ENCODE data around the gene PCBP3.

PCBP3 gene

GRCh38 chr21:45919593-45919992 lies 276.1 kb downstream of the PCBP3 start:
- no peak for DNase-seq

- no peak for DNase-seq
Observed at GRCh38 chr21:45920824-45921600, 277.5 kb downstream of the PCBP3 start.

GRCh38 chr21:45921917-45922316 lies 278.4 kb downstream of the PCBP3 start:
- DNase-seq, result no peak

- no peak for DNase-seq
Observed at GRCh38 chr21:45922648-45923047, 279.1 kb downstream of the PCBP3 start.

- no peak for DNase-seq
Observed at GRCh38 chr21:45923146-45923545, 279.6 kb downstream of the PCBP3 start.

GRCh38 chr21:45926281-45926680 lies 282.8 kb downstream of the PCBP3 start:
- no peak for DNase-seq

GRCh38 chr21:45927032-45927431 lies 283.5 kb downstream of the PCBP3 start:
- no peak for DNase-seq

GRCh38 chr21:45927851-45928850 lies 284.6 kb downstream of the PCBP3 start:
- no peak for DNase-seq

GRCh38 chr21:45929449-45929848 lies 285.9 kb downstream of the PCBP3 start:
- no peak for DNase-seq

- DNase-seq, result no peak
Observed at GRCh38 chr21:45930231-45930760, 286.8 kb downstream of the PCBP3 start.

GRCh38 chr21:45930792-45931191 lies 287.3 kb downstream of the PCBP3 start:
- no peak for DNase-seq

- DNase-seq, result no peak
Observed at GRCh38 chr21:45931397-45931969, 288.0 kb downstream of the PCBP3 start.

- DNase-seq, result no peak
Observed at GRCh38 chr21:45932922-45933502, 289.5 kb downstream of the PCBP3 start.

GRCh38 chr21:45934085-45934484 lies 290.6 kb downstream of the PCBP3 start:
- DNase-seq, result no peak

GRCh38 chr21:45934554-45934953 lies 291.0 kb downstream of the PCBP3 start:
- no peak for DNase-seq

GRCh38 chr21:45935628-45936027 lies 292.1 kb downstream of the PCBP3 start:
- DNase-seq, result no peak

GRCh38 chr21:45937721-45938452 lies 294.4 kb downstream of the PCBP3 start:
- no peak for DNase-seq

- DNase-seq, result no peak
Observed at GRCh38 chr21:45938453-45938755, 294.9 kb downstream of the PCBP3 start.

- DNase-seq, result no peak
Observed at GRCh38 chr21:45938811-45939520, 295.4 kb downstream of the PCBP3 start.

GRCh38 chr21:45939521-45940045 lies 296.1 kb downstream of the PCBP3 start:
- no peak for DNase-seq

- no peak for DNase-seq
Observed at GRCh38 chr21:45940091-45940490, 296.6 kb downstream of the PCBP3 start.
